Muscle layer of colon (tissue), 2 donors: ENCODE data around the gene LINGO4.

ENCODE experiments used
- H3K27ac ChIP-seq: one replicate; pipeline ENCODE4 v1.7.0; 2013; ENCODE audit warnings: low read depth, mild to moderate bottlenecking, low read length, moderate library complexity
- H3K27me3 ChIP-seq, 2 donors: one replicate each; pipeline ENCODE4 v1.7.0; 2013; ENCODE audit warnings: low read length in 2 of 2, mild to moderate bottlenecking in 2 of 2; ENCODE audit not compliant: insufficient read depth in 2 of 2, control insufficient read depth in 1 of 2
- H3K36me3 ChIP-seq: one replicate; pipeline ENCODE4 v1.7.0; 2013; ENCODE audit warnings: mild to moderate bottlenecking, low read length; ENCODE audit not compliant: insufficient read depth
- H3K4me1 ChIP-seq: one replicate; pipeline ENCODE4 v1.7.0; 2013; ENCODE audit warnings: mild to moderate bottlenecking, low read length; ENCODE audit not compliant: insufficient read depth
- H3K4me3 ChIP-seq, 2 donors: one replicate each; pipeline ENCODE4 v1.7.0; 2013; ENCODE audit warnings: low read length in 2 of 2, low read depth in 1 of 2, mild to moderate bottlenecking in 1 of 2, moderate library complexity in 1 of 2
- H3K9ac ChIP-seq: one replicate; pipeline ENCODE4 v1.7.0; 2013; ENCODE audit warnings: low read length
- H3K9me3 ChIP-seq: one replicate; pipeline ENCODE4 v1.7.0; 2013; ENCODE audit warnings: mild to moderate bottlenecking, low read length
- donor health status: abdominal sarcoma.
- donor health status: Adenocarcinoma of cecum.

Gene LINGO4

GRCh38 chr1:151841141-151841540, 35.9 kb upstream of the LINGO4 start:
- H3K4me3 ChIP-seq, result no peak overlapping the region
- H3K36me3 ChIP-seq, result no peaks in the 10 kb centered on the region
- no peak overlapping the region for H3K27ac ChIP-seq
- H3K9me3 ChIP-seq, result no peaks in the 10 kb centered on the region
- peaks cover 16% of the 10 kb centered on the region for H3K4me1 ChIP-seq
- H3K9ac ChIP-seq, result no peak overlapping the region
- H3K27me3 ChIP-seq, result peaks cover 41% of the 10 kb centered on the region in 2 donors

- Histone ChIP-seq H3K27me3 (peaks cover 39 to 42% of the 10 kb centered on the region in 2 donors), H3K4me1 (peaks cover 16% of the 10 kb centered on the region), H3K4me3 (no peak overlapping the region), H3K9me3 (no peaks in the 10 kb centered on the region), H3K9ac (no peak overlapping the region), H3K27ac (no peak overlapping the region), H3K36me3 (no peaks in the 10 kb centered on the region)
These were observed 35.2 kb upstream of the LINGO4 start for GRCh38 chr1:151840421-151840820.

- no peaks in the 10 kb centered on the region for H3K36me3 ChIP-seq
- H3K27me3 ChIP-seq, result peaks cover 39 to 42% of the 10 kb centered on the region in 2 donors
- H3K4me3 ChIP-seq, result peak within 1 kb of the TSS; percentile 36 to 38
- H3K9me3 ChIP-seq, result no peaks in the 10 kb centered on the region
- no peak within 1 kb of the TSS for H3K9ac ChIP-seq
- peaks cover 16% of the 10 kb centered on the region for H3K4me1 ChIP-seq
- H3K27ac ChIP-seq, result no peak within 1 kb of the TSS
These were observed 34.5 kb upstream of the LINGO4 start, which contains the start of gene C2CD4D for GRCh38 chr1:151839457-151840403. C2CD4D (minus strand) TSS chr1:151839820; CDS start chr1:151838989, 831 bp downstream.

DNA sequence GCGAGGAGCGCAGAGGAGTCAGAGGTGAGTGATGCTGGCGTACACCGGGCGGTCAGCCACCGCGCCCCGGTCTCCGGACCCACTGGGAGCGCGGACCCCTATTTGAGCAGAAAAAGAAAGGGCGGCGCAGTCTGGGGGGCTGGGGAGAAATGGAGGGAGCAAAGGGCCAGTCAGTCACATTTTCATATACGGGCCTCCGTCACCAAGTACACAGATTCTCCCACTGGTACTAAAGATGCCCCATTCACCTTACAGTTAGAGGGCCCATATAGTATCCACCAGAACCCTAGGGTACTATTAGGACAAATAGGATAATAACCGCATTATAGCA, 33.8 kb upstream of the LINGO4 start:
- no peaks in the 10 kb centered on the region for H3K36me3 ChIP-seq
- peak overlapping the region in 1 of 2 donors; percentile 38 for H3K4me3 ChIP-seq
- peaks cover 16% of the 10 kb centered on the region for H3K4me1 ChIP-seq
- H3K27me3 ChIP-seq, result peaks cover 39 to 42% of the 10 kb centered on the region in 2 donors
- no peak overlapping the region for H3K9ac ChIP-seq
- H3K27ac ChIP-seq, result no peak overlapping the region
- H3K9me3 ChIP-seq, result no peaks in the 10 kb centered on the region

- Histone ChIP-seq H3K27me3 (peaks cover 40 to 42% of the 10 kb centered on the region in 2 donors), H3K9me3 (no peaks in the 10 kb centered on the region), H3K9ac (no peak overlapping the region), H3K36me3 (no peaks in the 10 kb centered on the region), H3K4me3 (peak overlapping the region; percentile 36 to 38), H3K4me1 (peaks cover 16% of the 10 kb centered on the region), H3K27ac (no peak overlapping the region)
These were observed 33.2 kb upstream of the LINGO4 start for GRCh38 chr1:151838222-151839081.

- H3K27me3 ChIP-seq, result peaks cover 42% of the 10 kb centered on the region in 2 donors
- H3K4me1 ChIP-seq, result peaks cover 16% of the 10 kb centered on the region
- H3K27ac ChIP-seq, result no peak overlapping the region
- H3K36me3 ChIP-seq, result no peaks in the 10 kb centered on the region
- peak overlapping the region in 1 of 2 donors; percentile 36 for H3K4me3 ChIP-seq
- H3K9me3 ChIP-seq, result no peaks in the 10 kb centered on the region
- H3K9ac ChIP-seq, result no peak overlapping the region
These were observed 32.6 kb upstream of the LINGO4 start for GRCh38 chr1:151837884-151838221.

DNA sequence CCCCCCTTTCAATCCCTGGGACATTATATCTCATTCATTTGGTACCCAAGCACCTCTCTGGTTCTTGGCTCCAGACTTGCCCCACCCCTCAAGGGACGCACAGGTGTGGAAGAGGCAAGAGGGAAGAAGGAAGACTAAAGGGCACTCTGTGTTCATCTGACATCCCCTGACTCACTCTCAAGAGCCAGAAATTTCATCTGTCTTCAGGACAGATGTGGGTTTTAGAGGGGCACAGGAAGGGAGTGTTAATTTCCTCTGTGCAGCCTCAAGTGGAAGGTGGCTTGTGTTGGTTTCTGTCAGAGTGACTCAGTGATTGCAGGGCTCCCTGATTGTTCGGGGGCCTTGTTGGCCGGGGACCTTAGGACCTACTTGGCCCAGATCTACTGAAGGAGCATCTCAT, 32.0 kb upstream of the LINGO4 start:
- Histone ChIP-seq H3K9ac (no peak overlapping the region), H3K4me3 (no peak overlapping the region), H3K9me3 (no peaks in the 10 kb centered on the region), H3K36me3 (no peaks in the 10 kb centered on the region), H3K27ac (no peak overlapping the region), H3K27me3 (peaks cover 42% of the 10 kb centered on the region in 2 donors), H3K4me1 (peaks cover 16% of the 10 kb centered on the region)

- Histone ChIP-seq H3K9me3 (no peaks in the 10 kb centered on the region), H3K4me1 (peaks cover 16% of the 10 kb centered on the region), H3K27ac (no peak overlapping the region), H3K9ac (no peak overlapping the region), H3K27me3 (peaks cover 35 to 50% of the 10 kb centered on the region in 2 donors), H3K36me3 (no peaks in the 10 kb centered on the region), H3K4me3 (no peak overlapping the region)
These were observed 30.4 kb upstream of the LINGO4 start for GRCh38 chr1:151835596-151835995.

- no peaks in the 10 kb centered on the region for H3K9me3 ChIP-seq
- no peak overlapping the region for H3K9ac ChIP-seq
- H3K4me1 ChIP-seq, result peaks cover 11% of the 10 kb centered on the region
- H3K27me3 ChIP-seq, result peaks cover 22 to 37% of the 10 kb centered on the region in 2 donors
- no peaks in the 10 kb centered on the region for H3K36me3 ChIP-seq
- H3K4me3 ChIP-seq, result no peak overlapping the region
- H3K27ac ChIP-seq, result no peak overlapping the region
These were observed 29.0 kb upstream of the LINGO4 start for GRCh38 chr1:151834239-151834638.

DNA sequence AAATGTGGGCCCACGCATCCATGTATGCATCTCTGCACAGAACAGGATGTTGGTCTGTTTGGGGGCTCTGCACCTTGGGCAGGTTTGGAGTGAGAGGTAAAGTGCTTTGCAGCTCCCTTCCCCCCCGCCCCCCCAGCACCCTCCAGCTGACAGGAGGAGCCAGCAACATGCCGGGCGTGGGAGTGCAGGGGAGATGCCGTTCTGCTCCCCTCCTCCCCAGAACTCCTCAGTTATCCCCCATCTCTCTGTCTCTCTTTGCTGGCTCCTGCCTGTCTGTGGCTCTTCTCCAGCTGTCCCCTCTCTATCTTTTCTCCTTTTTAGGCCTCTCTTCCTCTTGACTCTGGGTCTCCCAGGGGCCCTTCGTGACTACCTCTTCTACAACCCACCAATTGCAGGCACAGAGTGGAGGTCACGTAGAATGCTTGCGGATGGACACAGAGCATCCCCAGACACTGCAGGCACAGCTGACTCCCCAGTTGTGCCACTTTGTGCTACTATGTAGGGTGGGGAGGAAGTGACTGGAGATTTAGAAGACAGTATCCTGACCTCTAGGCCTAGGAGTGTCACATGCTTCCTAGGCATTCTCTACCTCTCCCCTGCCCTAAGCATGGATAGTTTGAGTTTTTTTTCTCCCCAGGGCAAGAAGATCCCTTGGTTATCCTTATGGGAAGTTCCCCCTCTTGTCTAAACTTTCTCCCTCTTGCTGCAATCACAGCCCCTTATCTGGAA, 28.1 kb upstream of the LINGO4 start:
- H3K27ac ChIP-seq, result no peak overlapping the region
- peaks cover 8% of the 10 kb centered on the region for H3K4me1 ChIP-seq
- no peak overlapping the region for H3K9ac ChIP-seq
- H3K27me3 ChIP-seq, result peaks cover 16 to 28% of the 10 kb centered on the region in 2 donors
- H3K4me3 ChIP-seq, result no peak overlapping the region
- no peaks in the 10 kb centered on the region for H3K9me3 ChIP-seq
- no peaks in the 10 kb centered on the region for H3K36me3 ChIP-seq
